Sigmoid colon (tissue), 7 donors: Measurements from ENCODE around the gene CCL25. TPM values are rescaled to one million over a fixed set of nuclear protein-coding genes. Genes with fewer than 3 reads are reported as not detected.

ENCODE experiments used
- DNase-seq: peaks from one replicate; pipeline ENCODE4 v3.0.0-alpha.2; 2019
- H3K27ac ChIP-seq, 4 donors: fragments of 200-600 bp; sonication (generic); one replicate each; pipeline ENCODE4 v1.5.1; 2016 to 2019; ENCODE audit warnings: mild to moderate bottlenecking in 1 of 4
- H3K27me3 ChIP-seq, 3 donors: fragments of 200-600 bp; sonication (generic); one replicate each; pipeline ENCODE4 v1.5.1; 2019; ENCODE audit warnings: mild to moderate bottlenecking in 1 of 3
- H3K36me3 ChIP-seq, 4 donors: fragments of 200-600 bp; sonication (generic); one replicate each; pipeline ENCODE4 v1.5.1; 2016 to 2019
- H3K4me1 ChIP-seq, 4 donors: fragments of 200-600 bp; sonication (generic); one replicate each; pipeline ENCODE4 v1.5.1; 2017 to 2019
- H3K4me3 ChIP-seq, 4 donors: fragments of 200-600 bp; sonication (generic); one replicate each; pipeline ENCODE4 v1.5.1; 2017 to 2019; ENCODE audit warnings: mild to moderate bottlenecking in 2 of 4, moderate library complexity in 1 of 4
- H3K9me3 ChIP-seq, 4 donors: fragments of 200-600 bp in 3 of 4; sonication (generic) in 3 of 4; one replicate each; pipeline versions ENCODE4 v1.5.1 to v1.6.1; 2013 to 2019
- EP300 ChIP-seq, 4 donors: sonication (generic); formaldehyde crosslinking; IDR thresholded peaks; one replicate each; pipeline ENCODE4 v1.6.1; 2017; ENCODE audit warnings: antibody characterized with exemption in 4 of 4
- POLR2A ChIP-seq, 2 donors: fragments of 450-650 bp; IDR thresholded peaks; one replicate each; pipeline ENCODE4 v1.6.1; 2016; ENCODE audit warnings: antibody characterized with exemption in 2 of 2, mild to moderate bottlenecking in 2 of 2, moderate library complexity in 2 of 2
- POLR2AphosphoS5 ChIP-seq, 4 donors: sonication (generic); formaldehyde crosslinking; IDR thresholded peaks; one replicate each; pipeline ENCODE4 v1.6.1; 2017; ENCODE audit warnings: antibody characterized with exemption in 4 of 4
- WGBS, 2 donors: extraction: QIAGEN DNeasy Blood & Tissue Kit; methylation state at CpG; one replicate each; pipeline ENCODE4 v1.1.7; 2013; 5-methylcytosine and 5-hydroxymethylcytosine counted together
- intact Hi-C: fragments of 100-400 bp; cut with DNase I; formaldehyde crosslinking; loops from one replicate; pipeline ENCODE4 v1.15.1; 2023
- polyA plus RNA-seq, 3 donors: library from polyadenylated mRNA; stranded (reverse); fragments of 200-250 nt; gene quantifications; one replicate each; pipeline ENCODE4 v1.2.3, GENCODE V29; 2013
- total RNA-seq, 4 donors: library from RNA; depleted of rRNA; stranded (reverse); fragments of >200 nt; gene quantifications; one replicate each; pipeline ENCODE4 v1.1.0, GENCODE V29; 2016
- TF ChIP-seq, protein P1 (sequence below), 4 experiments: fragments of 450-650 bp in 3 of 4; fragments of 200-600 bp in 1 of 4; IDR thresholded peaks; one replicate each; pipeline ENCODE4 v1.5.1; 2016 to 2019; ENCODE audit warnings: antibody characterized with exemption in 4 of 4, mild to moderate bottlenecking in 3 of 4, moderate library complexity in 2 of 4
- donor health status: healthy with polysubstance abuse.
- donor health status: Bipolar disorder and iron deficiency.
- donor health status: healthy.

The CCL25 gene
- total and polyA plus RNA-seq, 7 donors: 0.17 TPM; not detected in 6

DNA sequence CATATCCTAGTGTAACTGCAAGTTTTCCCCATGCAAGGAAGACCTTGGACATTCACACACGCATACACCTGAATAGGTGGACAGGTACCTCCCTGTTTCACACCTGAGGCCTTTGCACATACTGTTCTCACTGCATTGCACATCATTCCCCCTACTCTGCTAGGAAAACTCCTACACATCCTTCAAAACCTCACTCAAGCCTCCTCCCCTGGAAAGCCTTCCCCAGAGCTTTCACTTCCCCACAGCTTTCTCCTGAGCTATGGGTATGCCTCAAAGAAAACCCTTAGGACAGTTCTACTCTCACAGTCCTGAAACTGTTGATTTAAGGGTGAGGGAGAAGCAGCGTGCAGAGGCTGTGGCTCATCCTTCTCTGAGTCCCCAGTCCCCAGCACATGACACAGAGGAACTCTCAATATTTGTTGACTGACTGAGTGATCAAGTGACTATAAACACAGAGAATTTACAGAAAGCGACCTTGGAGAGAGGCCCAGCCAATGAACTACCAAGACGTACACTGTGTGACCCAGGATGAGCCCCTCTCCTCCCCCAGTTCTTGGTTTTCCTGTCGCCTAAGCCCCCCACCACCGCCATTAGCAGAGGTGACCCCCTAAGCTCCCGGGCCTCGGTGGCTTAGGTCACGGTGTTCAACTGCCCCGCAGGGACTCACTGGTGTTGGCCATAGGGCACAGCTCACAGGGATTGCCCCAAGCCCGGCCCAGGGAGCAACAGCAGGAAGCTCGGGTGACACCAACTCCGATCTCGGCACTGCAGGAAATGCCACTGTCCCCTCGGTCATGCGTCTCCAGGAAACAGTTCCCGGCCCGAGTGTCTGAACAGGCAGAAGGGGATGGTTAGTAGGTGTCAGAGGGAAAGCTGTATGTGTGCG lies 56.2 kb downstream of the CCL25 start:
- 72% methylated on average over 19 of the region's 19 CpGs for WGBS, 2 donors
- H3K27me3 ChIP-seq: no peaks in the 10 kb centered on the region
- no peaks in the 10 kb centered on the region for H3K36me3 ChIP-seq
- no peaks in the 10 kb centered on the region for H3K4me1 ChIP-seq
- DNase-seq: no peak
- no peak for TF ChIP-seq POLR2A (IDR thresholded peaks at IDR 0.05)
- TF ChIP-seq, protein P1, sequence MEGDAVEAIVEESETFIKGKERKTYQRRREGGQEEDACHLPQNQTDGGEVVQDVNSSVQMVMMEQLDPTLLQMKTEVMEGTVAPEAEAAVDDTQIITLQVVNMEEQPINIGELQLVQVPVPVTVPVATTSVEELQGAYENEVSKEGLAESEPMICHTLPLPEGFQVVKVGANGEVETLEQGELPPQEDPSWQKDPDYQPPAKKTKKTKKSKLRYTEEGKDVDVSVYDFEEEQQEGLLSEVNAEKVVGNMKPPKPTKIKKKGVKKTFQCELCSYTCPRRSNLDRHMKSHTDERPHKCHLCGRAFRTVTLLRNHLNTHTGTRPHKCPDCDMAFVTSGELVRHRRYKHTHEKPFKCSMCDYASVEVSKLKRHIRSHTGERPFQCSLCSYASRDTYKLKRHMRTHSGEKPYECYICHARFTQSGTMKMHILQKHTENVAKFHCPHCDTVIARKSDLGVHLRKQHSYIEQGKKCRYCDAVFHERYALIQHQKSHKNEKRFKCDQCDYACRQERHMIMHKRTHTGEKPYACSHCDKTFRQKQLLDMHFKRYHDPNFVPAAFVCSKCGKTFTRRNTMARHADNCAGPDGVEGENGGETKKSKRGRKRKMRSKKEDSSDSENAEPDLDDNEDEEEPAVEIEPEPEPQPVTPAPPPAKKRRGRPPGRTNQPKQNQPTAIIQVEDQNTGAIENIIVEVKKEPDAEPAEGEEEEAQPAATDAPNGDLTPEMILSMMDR (IDR thresholded peaks at IDR 0.05): no peak
- no peak for TF ChIP-seq POLR2AphosphoS5 (IDR thresholded peaks at IDR 0.05)
- TF ChIP-seq EP300 (IDR thresholded peaks at IDR 0.05): no peak
- peaks cover 0 to 3% (median 0%) of the 10 kb centered on the region in 4 donors for H3K9me3 ChIP-seq
- no peak overlapping the region for H3K4me3 ChIP-seq
- intact Hi-C loops: no loop called here
- H3K27ac ChIP-seq: no peak overlapping the region

DNA sequence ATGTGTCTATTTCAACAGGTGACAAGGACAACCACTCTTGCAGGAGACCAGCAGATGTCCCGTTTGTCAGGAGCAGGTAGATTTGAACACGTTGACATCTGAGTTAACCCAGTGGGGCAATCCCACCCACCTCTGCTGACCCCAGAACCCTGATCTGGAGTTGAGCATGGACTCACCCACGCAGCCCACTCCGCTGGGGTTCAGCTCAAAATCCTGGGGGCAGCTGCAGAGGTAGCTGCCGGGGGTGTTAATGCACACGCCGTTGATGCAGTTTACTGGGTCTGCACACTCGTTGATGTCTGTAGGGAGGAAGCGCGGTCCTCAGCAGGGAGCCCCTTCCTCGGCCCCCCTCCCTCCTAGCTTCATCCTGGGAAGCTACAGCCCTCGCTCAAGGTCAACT lies 56.9 kb downstream of the CCL25 start:
- H3K4me3 ChIP-seq: no peak overlapping the region
- intact Hi-C loops: no loop called here
- WGBS, 2 donors: 62 to 75% methylated on average over 12 of the region's 12 CpGs
- H3K4me1 ChIP-seq: no peaks in the 10 kb centered on the region
- TF ChIP-seq, protein P1 (IDR thresholded peaks at IDR 0.05): no peak
- TF ChIP-seq EP300 (IDR thresholded peaks at IDR 0.05) (no peak), POLR2AphosphoS5 (IDR thresholded peaks at IDR 0.05) (no peak), POLR2A (IDR thresholded peaks at IDR 0.05) (no peak)
- no peak for DNase-seq
- peaks cover 0 to 3% (median 0%) of the 10 kb centered on the region in 4 donors for H3K9me3 ChIP-seq
- H3K36me3 ChIP-seq: no peaks in the 10 kb centered on the region
- no peak overlapping the region for H3K27ac ChIP-seq
- no peaks in the 10 kb centered on the region for H3K27me3 ChIP-seq

GRCh38 chr19:8109890-8110662 lies 57.5 kb downstream of the CCL25 start:
- DNase-seq: no peak
- Histone ChIP-seq H3K4me1 (no peaks in the 10 kb centered on the region), H3K27ac (no peak overlapping the region), H3K4me3 (no peak overlapping the region), H3K36me3 (no peaks in the 10 kb centered on the region), H3K9me3 (peaks cover 0 to 3% (median 0%) of the 10 kb centered on the region in 4 donors), H3K27me3 (no peaks in the 10 kb centered on the region)
- intact Hi-C loops: no loop called here
- TF ChIP-seq EP300 (IDR thresholded peaks at IDR 0.05) (no peak), POLR2AphosphoS5 (IDR thresholded peaks at IDR 0.05) (no peak), POLR2A (IDR thresholded peaks at IDR 0.05) (no peak)
- TF ChIP-seq, protein P1 (IDR thresholded peaks at IDR 0.05): no peak
- 70 to 90% methylated on average over 7 of the region's 7 CpGs for WGBS, 2 donors

- DNase-seq: no peak
- no peak overlapping the region for H3K27ac ChIP-seq
- no peak overlapping the region for H3K4me3 ChIP-seq
- 92% methylated on average over 16 of the region's 16 CpGs for WGBS, 2 donors
- intact Hi-C loops: no loop called here
- H3K4me1 ChIP-seq: no peaks in the 10 kb centered on the region
- peaks cover 0 to 3% (median 0%) of the 10 kb centered on the region in 4 donors for H3K9me3 ChIP-seq
- no peaks in the 10 kb centered on the region for H3K27me3 ChIP-seq
- H3K36me3 ChIP-seq: no peaks in the 10 kb centered on the region
- TF ChIP-seq POLR2A (IDR thresholded peaks at IDR 0.05) (no peak), EP300 (IDR thresholded peaks at IDR 0.05) (no peak), POLR2AphosphoS5 (IDR thresholded peaks at IDR 0.05) (no peak)
- TF ChIP-seq, protein P1 (IDR thresholded peaks at IDR 0.05): no peak
Observed at GRCh38 chr19:8110931-8111330, 58.4 kb downstream of the CCL25 start.
